Dermis lymphatic vessel endothelial cell (primary cell): Measurements from ENCODE around the gene SLC6A12. TPM values are rescaled to one million over a fixed set of nuclear protein-coding genes. Genes with fewer than 3 reads are reported as not detected.

Source experiments
- total RNA-seq: library from RNA; depleted of rRNA; stranded (reverse); fragments of >200 nt; gene quantifications from 2 replicates; pipeline ENCODE4 v1.2.1, GENCODE V29; 2014

SLC6A12 gene
- total RNA-seq = 0.11 and 0.26 TPM in 2 replicates

GRCh38 chr12:214003-214741 lies at the start of gene SLC6A12:
Gene SLC6A12, minus strand, starts transcription at chr12:214157. Its CDS starts 4,171 bp downstream, at chr12:209986.

GRCh38 chr12:262817-263216 lies 48.9 kb upstream of the SLC6A12 start, which contains the start of gene SLC6A13:
Gene SLC6A13, minus strand, starts transcription at chr12:262836. Its CDS starts 2,784 bp downstream, at chr12:260052.

Other genes with a start within 250 kb of the SLC6A12 start
- gene IQSEC3, start 147.4 kb downstream of the SLC6A12 start, total RNA-seq = under 0.01 and 0.09 TPM in 2 replicates
- 0.09 TPM in 1 of 2 replicates, not detected in the other for gene SLC6A13, start 48.7 kb upstream of the SLC6A12 start, total RNA-seq
- 53.0 and 60.3 TPM in 2 replicates for gene KDM5A, start 175.2 kb upstream of the SLC6A12 start, total RNA-seq
- 5.9 and 7.4 TPM in 2 replicates for gene CCDC77, start 187.5 kb upstream of the SLC6A12 start, total RNA-seq
- 0.11 TPM in 1 of 2 replicates, not detected in the other for gene B4GALNT3, start 245.8 kb upstream of the SLC6A12 start, total RNA-seq